ENCODE results near the gene GMDS. TPM values are rescaled to one million over a fixed set of nuclear protein-coding genes. Genes with fewer than 3 reads are reported as not detected.

Gene GMDS
- total and polyA plus RNA-seq, 2 donors (not counting 1 experiment from before 2014, with no cell fraction given) = 11.5 to 16.4 TPM

GRCh38 chr6:2081155-2082138, 164.0 kb downstream of the GMDS start:
- no peaks in the 10 kb centered on the region for H3K4me1 ChIP-seq (ENCODE audit: control insufficient read depth in 2 of 2, insufficient read depth in 2 of 2, low read length in 2 of 2)
- no peak overlapping the region for H3K9ac ChIP-seq (ENCODE audit: low read length)
- DNase-seq (no peak), ATAC-seq (ENCODE audit: low read depth) (no peak)
- peaks cover 10% of the 10 kb centered on the region for H3K9me3 Mint-ChIP-seq (ENCODE audit: insufficient read depth)
- no peaks in the 10 kb centered on the region for H3K27me3 ChIP-seq (replicated peaks in 1 of 4; ENCODE audit: control extremely low read depth in 1 of 4, control insufficient read depth in 3 of 4, insufficient read depth in 4 of 4, low read length in 3 of 4)
- H3K4me3 Mint-ChIP-seq = no peak overlapping the region
- peaks cover 2 to 14% (median 7%) of the 10 kb centered on the region in 3 donors for H3K9me3 ChIP-seq (ENCODE audit: control extremely low read depth in 1 of 3, control insufficient read depth in 2 of 3, insufficient read depth in 1 of 3, low read length in 2 of 3)
- H3K4me1 Mint-ChIP-seq = no peaks in the 10 kb centered on the region
- no peak overlapping the region for H3K4me3 ChIP-seq (ENCODE audit: control extremely low read depth in 1 of 5, extremely low read depth in 1 of 5, insufficient read depth in 1 of 5, low read depth in 2 of 5, low read length in 4 of 5)
- POLR2A ChIA-PET = no interaction called here
- TF ChIP-seq, protein P1, sequence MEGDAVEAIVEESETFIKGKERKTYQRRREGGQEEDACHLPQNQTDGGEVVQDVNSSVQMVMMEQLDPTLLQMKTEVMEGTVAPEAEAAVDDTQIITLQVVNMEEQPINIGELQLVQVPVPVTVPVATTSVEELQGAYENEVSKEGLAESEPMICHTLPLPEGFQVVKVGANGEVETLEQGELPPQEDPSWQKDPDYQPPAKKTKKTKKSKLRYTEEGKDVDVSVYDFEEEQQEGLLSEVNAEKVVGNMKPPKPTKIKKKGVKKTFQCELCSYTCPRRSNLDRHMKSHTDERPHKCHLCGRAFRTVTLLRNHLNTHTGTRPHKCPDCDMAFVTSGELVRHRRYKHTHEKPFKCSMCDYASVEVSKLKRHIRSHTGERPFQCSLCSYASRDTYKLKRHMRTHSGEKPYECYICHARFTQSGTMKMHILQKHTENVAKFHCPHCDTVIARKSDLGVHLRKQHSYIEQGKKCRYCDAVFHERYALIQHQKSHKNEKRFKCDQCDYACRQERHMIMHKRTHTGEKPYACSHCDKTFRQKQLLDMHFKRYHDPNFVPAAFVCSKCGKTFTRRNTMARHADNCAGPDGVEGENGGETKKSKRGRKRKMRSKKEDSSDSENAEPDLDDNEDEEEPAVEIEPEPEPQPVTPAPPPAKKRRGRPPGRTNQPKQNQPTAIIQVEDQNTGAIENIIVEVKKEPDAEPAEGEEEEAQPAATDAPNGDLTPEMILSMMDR (IDR thresholded peaks at IDR 0.05) = no peak
- TF ChIP-seq EZH2 (IDR thresholded peaks at IDR 0.05; ENCODE audit: borderline replicate concordance, insufficient read depth, low read depth, low read length, poor library complexity, severe bottlenecking) = no peak
- no peaks in the 10 kb centered on the region for H3K27me3 Mint-ChIP-seq
- no peak overlapping the region for H2AFZ ChIP-seq (ENCODE audit: insufficient read depth, low read depth, low read length, poor library complexity, severe bottlenecking)
- intact Hi-C loops (cut with micrococcal nuclease) = no loop called here
- 91% methylated on average over 5 of the region's 9 CpGs for WGBS (ENCODE audit: insufficient coverage)
- CTCF ChIA-PET = no interaction called here
- H4K20me1 ChIP-seq (ENCODE audit: control insufficient read depth, insufficient read depth, low read length, poor library complexity, severe bottlenecking) = no peaks in the 10 kb centered on the region
- H3K27ac ChIP-seq (ENCODE audit: low read length in 2 of 2) = no peak overlapping the region
- no peak overlapping the region for H3K27ac Mint-ChIP-seq
- H3K36me3 ChIP-seq (replicated peaks in 1 of 2; ENCODE audit: control extremely low read depth in 1 of 2, control insufficient read depth in 1 of 2, extremely low read depth in 1 of 2, insufficient read depth in 2 of 2, low read length in 1 of 2) = no peaks in the 10 kb centered on the region
- H3K79me2 ChIP-seq (ENCODE audit: control insufficient read depth, insufficient read depth, low read length) = no peaks in the 10 kb centered on the region
- H3K4me2 ChIP-seq (replicated peaks; ENCODE audit: low read depth, low read length, poor library complexity, severe bottlenecking) = no peak overlapping the region

DNA sequence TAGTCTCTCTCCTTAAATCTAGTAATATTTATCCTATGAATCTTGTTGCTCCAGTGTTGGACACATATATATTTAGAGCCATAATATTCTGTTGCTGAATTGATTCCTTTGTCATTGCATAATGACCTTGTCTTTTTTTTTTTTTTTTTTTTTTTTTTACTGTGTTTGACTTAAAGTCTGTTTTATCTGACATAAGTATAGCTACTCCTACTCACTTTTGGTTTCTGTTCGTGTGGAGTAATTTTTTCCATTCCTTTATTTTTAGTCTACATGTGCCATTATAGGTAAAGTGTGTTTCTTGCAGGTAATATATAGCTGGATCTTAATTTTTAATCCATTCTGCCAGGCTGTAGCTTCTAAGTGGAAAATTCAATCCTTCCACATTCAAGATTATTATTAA, 166.5 kb downstream of the GMDS start:
- Histone ChIP-seq H3K9ac (ENCODE audit: low read length) (no peak overlapping the region), H3K4me1 (ENCODE audit: control insufficient read depth in 2 of 2, insufficient read depth in 2 of 2, low read length in 2 of 2) (no peaks in the 10 kb centered on the region), H3K27ac (ENCODE audit: low read length in 2 of 2) (no peak overlapping the region), H2AFZ (ENCODE audit: insufficient read depth, low read depth, low read length, poor library complexity, severe bottlenecking) (no peak overlapping the region), H3K79me2 (ENCODE audit: control insufficient read depth, insufficient read depth, low read length) (no peaks in the 10 kb centered on the region), H3K4me2 (replicated peaks; ENCODE audit: low read depth, low read length, poor library complexity, severe bottlenecking) (no peak overlapping the region), H3K27me3 (replicated peaks in 1 of 4; ENCODE audit: control extremely low read depth in 1 of 4, control insufficient read depth in 3 of 4, insufficient read depth in 4 of 4, low read length in 3 of 4) (no peaks in the 10 kb centered on the region), H3K9me3 (ENCODE audit: control extremely low read depth in 1 of 3, control insufficient read depth in 2 of 3, insufficient read depth in 1 of 3, low read length in 2 of 3) (peaks cover 2 to 14% (median 7%) of the 10 kb centered on the region in 3 donors), H3K36me3 (replicated peaks in 1 of 2; ENCODE audit: control extremely low read depth in 1 of 2, control insufficient read depth in 1 of 2, extremely low read depth in 1 of 2, insufficient read depth in 2 of 2, low read length in 1 of 2) (no peaks in the 10 kb centered on the region), H4K20me1 (ENCODE audit: control insufficient read depth, insufficient read depth, low read length, poor library complexity, severe bottlenecking) (no peaks in the 10 kb centered on the region), H3K4me3 (ENCODE audit: control extremely low read depth in 1 of 5, extremely low read depth in 1 of 5, insufficient read depth in 1 of 5, low read depth in 2 of 5, low read length in 4 of 5) (no peak overlapping the region)
- Mint-ChIP-seq H3K27me3 (no peaks in the 10 kb centered on the region), H3K4me1 (no peaks in the 10 kb centered on the region), H3K4me3 (no peak overlapping the region), H3K9me3 (ENCODE audit: insufficient read depth) (peaks cover 10% of the 10 kb centered on the region), H3K27ac (no peak overlapping the region)
- POLR2A ChIA-PET = no interaction called here
- CTCF ChIA-PET = no interaction called here
- DNase-seq = no peak
- no CpG with 5 or more reads among the region's 1 CpG for WGBS (ENCODE audit: insufficient coverage)
- TF ChIP-seq EZH2 (IDR thresholded peaks at IDR 0.05; ENCODE audit: borderline replicate concordance, insufficient read depth, low read depth, low read length, poor library complexity, severe bottlenecking) = no peak
- TF ChIP-seq, protein P1 (IDR thresholded peaks at IDR 0.05) = no peak
- intact Hi-C loops (cut with micrococcal nuclease) = no loop called here
- no peak for ATAC-seq (ENCODE audit: low read depth)
